ENCODE data around the gene GJC1.

The GJC1 gene

DNA sequence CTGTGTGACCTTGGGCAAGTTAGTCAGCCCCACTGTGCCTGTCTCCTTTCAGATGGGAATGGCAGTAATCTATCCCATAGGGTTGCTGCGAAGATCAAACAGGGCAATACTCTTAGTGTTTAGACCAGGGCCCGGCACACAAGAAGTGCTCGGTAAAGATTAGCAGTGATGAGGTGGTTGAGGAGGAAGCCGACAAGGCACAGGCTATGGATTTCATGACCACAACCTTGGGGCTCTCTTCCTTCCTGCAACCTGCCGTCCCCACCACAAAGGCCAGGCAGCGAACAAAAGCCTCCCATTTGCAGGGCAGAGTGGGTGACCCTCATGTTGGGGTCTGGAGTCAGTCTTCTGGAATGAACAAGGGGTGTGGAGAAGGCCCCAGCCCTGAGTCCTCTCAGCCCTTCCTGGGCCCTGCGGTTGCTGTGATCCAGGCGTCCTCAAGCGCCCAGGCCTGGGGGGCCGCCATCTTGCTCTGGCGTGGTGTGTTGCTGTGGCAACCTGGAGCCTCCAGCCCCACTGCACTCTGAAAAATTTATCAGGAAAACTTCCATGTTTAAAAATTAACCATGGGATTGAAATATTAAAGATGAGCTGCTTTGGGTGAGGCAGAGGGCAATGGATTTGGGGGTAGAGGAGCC lies 61.5 kb downstream of the GJC1 start:
- TF ChIP-seq CTCF (IDR thresholded peaks at IDR 0.05; ENCODE audit: control insufficient read depth, extremely low read depth, insufficient read depth): no peak
- H3K4me3 ChIP-seq (ENCODE audit: low read depth, low read length): no peak overlapping the region
- DNase-seq (ENCODE audit: low read depth): no peak

- no peak for DNase-seq (ENCODE audit: low read depth)
- H3K4me3 ChIP-seq (ENCODE audit: low read depth, low read length): no peak overlapping the region
- TF ChIP-seq CTCF (IDR thresholded peaks at IDR 0.05; ENCODE audit: control insufficient read depth, extremely low read depth, insufficient read depth): no peak
Measured at GRCh38 chr17:44767493-44767892, 62.6 kb downstream of the GJC1 start.

DNA sequence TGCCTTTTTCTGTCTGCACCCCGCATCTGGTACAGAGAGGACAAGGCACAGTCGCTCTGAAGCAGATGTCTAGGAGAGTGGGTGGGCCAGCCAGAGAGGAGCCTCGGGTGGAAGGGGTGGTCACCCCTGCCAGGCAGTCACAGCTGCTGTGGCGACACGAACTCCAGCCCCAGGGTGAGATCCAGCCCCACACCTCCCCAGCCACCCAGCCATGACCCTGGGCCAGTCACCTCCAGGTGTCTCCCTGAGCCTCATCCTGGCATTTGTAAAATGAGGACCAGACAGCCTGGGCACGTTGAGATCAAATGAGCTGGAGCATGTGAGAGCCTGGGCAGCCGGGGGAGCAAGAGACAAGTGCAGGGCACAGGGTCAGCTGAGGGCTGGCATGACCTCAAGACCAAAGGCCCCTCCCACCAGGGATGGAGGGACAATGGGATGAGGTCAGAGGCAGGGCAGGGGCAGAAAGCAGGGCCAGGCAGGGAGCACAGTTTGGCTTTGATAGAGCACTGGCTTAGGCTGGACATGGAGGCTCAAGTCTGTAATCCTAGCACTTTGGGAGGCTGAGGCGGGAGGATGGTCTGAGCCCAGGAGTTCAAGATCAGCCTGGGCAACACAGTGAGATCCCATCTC lies 63.6 kb downstream of the GJC1 start:
- H3K4me3 ChIP-seq (ENCODE audit: low read depth, low read length): no peak overlapping the region
- no peak for DNase-seq (ENCODE audit: low read depth)
- TF ChIP-seq CTCF (IDR thresholded peaks at IDR 0.05; ENCODE audit: control insufficient read depth, extremely low read depth, insufficient read depth): no peak

- no peak for DNase-seq (ENCODE audit: low read depth)
- H3K4me3 ChIP-seq (ENCODE audit: low read depth, low read length): no peak overlapping the region
- no peak for TF ChIP-seq CTCF (IDR thresholded peaks at IDR 0.05; ENCODE audit: control insufficient read depth, extremely low read depth, insufficient read depth)
Measured at GRCh38 chr17:44765965-44766364, 64.1 kb downstream of the GJC1 start.

GRCh38 chr17:44763170-44763569 lies 66.9 kb downstream of the GJC1 start:
- no peak for DNase-seq (ENCODE audit: low read depth)
- no peak for TF ChIP-seq CTCF (IDR thresholded peaks at IDR 0.05; ENCODE audit: control insufficient read depth, extremely low read depth, insufficient read depth)
- no peak overlapping the region for H3K4me3 ChIP-seq (ENCODE audit: low read depth, low read length)

DNA sequence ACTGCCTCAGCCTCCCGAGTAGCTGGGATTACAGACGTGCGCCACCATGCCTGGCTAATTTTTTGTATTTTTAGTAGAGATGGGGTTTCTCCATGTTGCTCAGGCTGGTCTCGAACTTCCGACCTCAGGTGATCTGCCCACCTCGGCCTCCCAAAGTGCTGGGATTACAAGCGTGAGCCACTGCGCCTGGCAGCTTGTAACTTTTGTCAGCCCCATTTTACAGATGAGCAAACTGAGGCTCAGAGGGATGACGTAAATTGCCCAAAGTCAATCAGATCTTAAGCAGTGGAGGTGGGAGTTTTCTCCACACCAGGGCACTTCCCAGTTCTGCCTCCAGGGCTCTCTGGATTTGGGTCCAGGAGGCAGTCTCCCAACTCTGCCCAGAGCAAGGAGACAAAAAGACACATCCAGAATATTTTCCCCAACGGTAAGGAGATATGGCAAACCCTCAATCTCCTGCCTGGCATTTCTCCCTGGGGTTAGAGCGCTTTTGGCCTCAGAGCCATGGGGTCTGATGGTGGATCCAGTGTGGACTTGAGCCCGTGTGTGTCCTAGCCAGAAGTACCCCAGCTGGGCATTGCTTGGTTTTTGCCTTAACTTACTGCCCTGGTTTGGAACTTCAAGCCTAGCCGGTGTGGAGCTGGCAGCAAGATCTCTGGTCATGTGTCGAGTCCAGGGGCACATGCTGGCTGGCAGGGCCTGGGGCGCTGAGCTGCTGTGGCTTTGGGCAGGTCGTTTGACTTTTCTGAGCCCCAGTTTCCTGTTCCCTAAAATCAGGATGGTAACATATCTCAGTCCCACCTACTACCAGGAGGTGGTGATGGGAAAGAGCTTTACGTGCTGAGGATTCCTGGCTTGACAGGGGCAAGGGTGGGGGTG lies 67.9 kb downstream of the GJC1 start:
- no peak for TF ChIP-seq CTCF (IDR thresholded peaks at IDR 0.05; ENCODE audit: control insufficient read depth, extremely low read depth, insufficient read depth)

More for the DNA sequence above, 67.9 kb downstream of the GJC1 start:
- no peak for DNase-seq (ENCODE audit: low read depth)
- H3K4me3 ChIP-seq (ENCODE audit: low read depth, low read length): no peak overlapping the region

All from LNCaP clone FGC (cell line).